ENCODE results near the gene RASA2.

Gene RASA2

GRCh38 chr3:141647562-141647915 lies 160.7 kb downstream of the RASA2 start:
- no peak overlapping the region for H3K4me3 ChIP-seq (ENCODE audit: low read length)
- DNase-seq: no peak
- no peaks in the 10 kb centered on the region for H3K36me3 ChIP-seq (replicated peaks; ENCODE audit: insufficient read depth, low read length)
- H2AFZ ChIP-seq (ENCODE audit: low read length): no peak overlapping the region
- H3K4me1 ChIP-seq (ENCODE audit: low read length): no peaks in the 10 kb centered on the region
- H3K27me3 ChIP-seq (replicated peaks; ENCODE audit: insufficient read depth, low read length): no peaks in the 10 kb centered on the region
- no peak overlapping the region for H3K9ac ChIP-seq (ENCODE audit: low read length)
- no peaks in the 10 kb centered on the region for H3K9me3 ChIP-seq (replicated peaks; ENCODE audit: insufficient read depth, low read length)
- no peaks in the 10 kb centered on the region for H3F3A ChIP-seq (ENCODE audit: insufficient read depth, low read length)
- H3K4me2 ChIP-seq (ENCODE audit: low read depth, low read length): no peak overlapping the region
- H3K27ac ChIP-seq (ENCODE audit: low read length): no peak overlapping the region
- no peaks in the 10 kb centered on the region for H3K9me2 ChIP-seq (replicated peaks; ENCODE audit: insufficient read depth, low read length)
- H4K20me1 ChIP-seq (ENCODE audit: insufficient read depth, low read length): no peaks in the 10 kb centered on the region
- TF ChIP-seq EZH2 (optimal IDR thresholded peaks at IDR 0.05; ENCODE audit: low read depth, low read length): no peak
- TF ChIP-seq CTCF (IDR thresholded peaks at IDR 0.05; ENCODE audit: low read length): no peak
- no peak for TF ChIP-seq EZH2phosphoT487 (IDR thresholded peaks at IDR 0.05; ENCODE audit: low read length)
- H3K79me2 ChIP-seq (ENCODE audit: low read length): no peaks in the 10 kb centered on the region

- no peak for DNase-seq
- Histone ChIP-seq H3K27me3 (replicated peaks; ENCODE audit: insufficient read depth, low read length) (no peaks in the 10 kb centered on the region), H3K27ac (ENCODE audit: low read length) (no peak overlapping the region), H3K79me2 (ENCODE audit: low read length) (no peaks in the 10 kb centered on the region), H3K4me2 (ENCODE audit: low read depth, low read length) (no peak overlapping the region), H3F3A (ENCODE audit: insufficient read depth, low read length) (no peaks in the 10 kb centered on the region), H3K9me2 (replicated peaks; ENCODE audit: insufficient read depth, low read length) (no peaks in the 10 kb centered on the region), H3K9me3 (replicated peaks; ENCODE audit: insufficient read depth, low read length) (no peaks in the 10 kb centered on the region), H3K9ac (ENCODE audit: low read length) (no peak overlapping the region), H2AFZ (ENCODE audit: low read length) (no peak overlapping the region), H3K36me3 (replicated peaks; ENCODE audit: insufficient read depth, low read length) (no peaks in the 10 kb centered on the region), H3K4me1 (ENCODE audit: low read length) (no peaks in the 10 kb centered on the region), H4K20me1 (ENCODE audit: insufficient read depth, low read length) (no peaks in the 10 kb centered on the region), H3K4me3 (ENCODE audit: low read length) (no peak overlapping the region)
- no peak for TF ChIP-seq EZH2phosphoT487 (IDR thresholded peaks at IDR 0.05; ENCODE audit: low read length)
- no peak for TF ChIP-seq EZH2 (optimal IDR thresholded peaks at IDR 0.05; ENCODE audit: low read depth, low read length)
- no peak for TF ChIP-seq CTCF (IDR thresholded peaks at IDR 0.05; ENCODE audit: low read length)
Observed at GRCh38 chr3:141648055-141648910, 161.5 kb downstream of the RASA2 start.

- H2AFZ ChIP-seq (ENCODE audit: low read length): no peak overlapping the region
- H3K27ac ChIP-seq (ENCODE audit: low read length): no peak overlapping the region
Observed at GRCh38 chr3:141649871-141650270, 163.0 kb downstream of the RASA2 start.

More at GRCh38 chr3:141649871-141650270, 163.0 kb downstream of the RASA2 start:
- Histone ChIP-seq H3K79me2 (ENCODE audit: low read length) (no peaks in the 10 kb centered on the region), H3K27me3 (replicated peaks; ENCODE audit: insufficient read depth, low read length) (no peaks in the 10 kb centered on the region), H3K9ac (ENCODE audit: low read length) (no peak overlapping the region), H3F3A (ENCODE audit: insufficient read depth, low read length) (no peaks in the 10 kb centered on the region), H4K20me1 (ENCODE audit: insufficient read depth, low read length) (no peaks in the 10 kb centered on the region), H3K4me1 (ENCODE audit: low read length) (no peaks in the 10 kb centered on the region), H3K4me3 (ENCODE audit: low read length) (no peak overlapping the region), H3K4me2 (ENCODE audit: low read depth, low read length) (no peak overlapping the region), H3K9me3 (replicated peaks; ENCODE audit: insufficient read depth, low read length) (no peaks in the 10 kb centered on the region), H3K9me2 (replicated peaks; ENCODE audit: insufficient read depth, low read length) (no peaks in the 10 kb centered on the region), H3K36me3 (replicated peaks; ENCODE audit: insufficient read depth, low read length) (no peaks in the 10 kb centered on the region)
- TF ChIP-seq EZH2phosphoT487 (IDR thresholded peaks at IDR 0.05; ENCODE audit: low read length): no peak
- no peak for TF ChIP-seq CTCF (IDR thresholded peaks at IDR 0.05; ENCODE audit: low read length)
- DNase-seq: no peak
